Heart right ventricle (tissue), 16 donors: ENCODE results near the gene SATB2. TPM values are rescaled to one million over a fixed set of nuclear protein-coding genes. Genes with fewer than 3 reads are reported as not detected.

ENCODE experiments used
- ATAC-seq, 8 donors: fragments of 200-7000 bp; cut with Tn5 transposase; one replicate each; pipeline ENCODE4 v1.9.1; 2020; ENCODE audit warnings: mild to moderate bottlenecking in 8 of 8, moderate library complexity in 8 of 8, moderate number of reproducible peaks in 1 of 8
- DNase-seq, 2 donors: peaks; one replicate each; pipeline ENCODE4 v3.0.0-alpha.2; 2020
- H3K27ac ChIP-seq, 10 donors: fragments of 200-600 bp; sonication (generic) in 2 of 10; one replicate each; pipeline versions ENCODE4 v1.5.0 to v1.8.0; 2020 to 2022; ENCODE audit warnings: mild to moderate bottlenecking in 3 of 10
- H3K27me3 ChIP-seq, 7 donors: fragments of 200-600 bp; one replicate each; pipeline ENCODE4 v1.8.0; 2021 to 2022; ENCODE audit warnings: mild to moderate bottlenecking in 2 of 7
- H3K36me3 ChIP-seq, 9 donors: fragments of 200-600 bp; sonication (generic) in 1 of 9; one replicate each; pipeline versions ENCODE4 v1.5.0 to v1.8.0; 2020 to 2022; ENCODE audit warnings: mild to moderate bottlenecking in 2 of 9
- H3K4me1 ChIP-seq, 9 donors: fragments of 200-600 bp; sonication (generic) in 1 of 9; one replicate each; pipeline versions ENCODE4 v1.5.0 to v1.8.0; 2020 to 2022; ENCODE audit warnings: mild to moderate bottlenecking in 4 of 9
- H3K4me3 ChIP-seq, 10 donors: fragments of 200-600 bp; sonication (generic) in 2 of 10; one replicate each; pipeline versions ENCODE4 v1.5.0 to v1.8.0; 2020 to 2022; ENCODE audit warnings: mild to moderate bottlenecking in 7 of 10, moderate library complexity in 2 of 10
- H3K9me3 ChIP-seq, 11 donors: fragments of 200-600 bp in 10 of 11; sonication (generic) in 2 of 11; one replicate each; pipeline versions ENCODE4 v1.5.0 to v1.8.0; 2013 to 2022; ENCODE audit warnings: mild to moderate bottlenecking in 2 of 11, control low read depth in 1 of 11, moderate library complexity in 1 of 11
- CTCF ChIP-seq, 9 donors: fragments of 200-600 bp; sonication (generic) in 2 of 9; IDR thresholded peaks; one replicate each; pipeline versions ENCODE4 v1.5.0 to v1.8.0; 2021 to 2022; ENCODE audit warnings: antibody characterized with exemption in 9 of 9, mild to moderate bottlenecking in 5 of 9, moderate library complexity in 1 of 9
- WGBS, 2 donors: extraction: QIAGEN DNeasy Blood & Tissue Kit; methylation state at CpG; one replicate each; pipeline ENCODE4 v1.1.7; 2013; ENCODE audit warnings: inconsistent platforms in 1 of 2; 5-methylcytosine and 5-hydroxymethylcytosine counted together
- intact Hi-C, 10 donors: fragments of 100-400 bp; cut with DNase I; formaldehyde crosslinking; loops; one replicate each; pipeline versions ENCODE4 v1.11.1 to v1.14.2; 2022
- polyA plus RNA-seq, 2 donors: library from polyadenylated mRNA; stranded (reverse); fragments of 200-250 nt; gene quantifications; one replicate each; pipeline ENCODE4 v1.2.3, GENCODE V29; 2013
- total RNA-seq, 10 donors: library from RNA; stranded (reverse); fragmentation: NEBNext Ultra II Directional in 3 of 10; extraction: Animal tissue kit (Norgen Biotek cat#: 25700) in 3 of 10; gene quantifications; one replicate each; pipeline versions ENCODE4 v1.2.1 to v1.2.4, GENCODE V29; 2021 to 2023
- donor health status: Arrhythmogenic right ventricular cardiomyopathy.
- donor health status: ischemic (EF 13 %, LVEDD 7.1; RV severe dilation, severe dysfunction).
- donor health status: healthy with polysubstance abuse.
- donor health status: DM: no; HTN: yes; CAD: no.
- donor health status: DM: no; HTN: no; CAD: no.
- donor health status: ischemic (EF 25% LVEDD 6.9; RV normal size, moderate dysfunction).
- donor health status: ischemic (EF 25% LVEDD 5.7; RV mildly dilated, moderate dysfunction).
- donor health status: healthy.
- donor health status: DM: yes; HTN: yes; CAD: no.
- donor health status: Ischemic cardiomyopathy.
- donor health status: ischemic (EF 35%, LVEDD 5.7; RV mildly dilated, moderate dysfunction).
- donor health status: nonischemic (EF 11% LVEDD 7.7; RV severe dilation, severe dysfunction).
- donor health status: DM: yes; HTN: yes; CAD: no.
- donor health status: PGD.
- donor health status: ischemic (EF 29% LVEDD 5.4; RV normal size, mild dysfunction).
- donor health status: nonischemic (EF 23%, LVEDD 6.1; RV moderate dilation, normal function).

Gene SATB2
- total and polyA plus RNA-seq, 12 donors: 0.29 to 2.3 (median 0.70) TPM

GRCh38 chr2:199395311-199395710 is 62.4 kb downstream of the SATB2 start:
- H3K27ac ChIP-seq: no peak overlapping the region
- ATAC-seq (no peak), DNase-seq (no peak)
- no peaks in the 10 kb centered on the region for H3K36me3 ChIP-seq
- no peaks in the 10 kb centered on the region for H3K27me3 ChIP-seq
- no peak for TF ChIP-seq CTCF (IDR thresholded peaks at IDR 0.05)
- no peak overlapping the region for H3K4me3 ChIP-seq
- peaks cover 0 to 3% (median 0%) of the 10 kb centered on the region in 11 donors for H3K9me3 ChIP-seq
- intact Hi-C loops: no loop called here
- no peaks in the 10 kb centered on the region for H3K4me1 ChIP-seq

GRCh38 chr2:199392363-199392762 is 65.4 kb downstream of the SATB2 start:
- DNase-seq (no peak), ATAC-seq (no peak)
- no peak overlapping the region for H3K27ac ChIP-seq
- H3K27me3 ChIP-seq: no peaks in the 10 kb centered on the region
- 84 to 88% methylated on average over 1 of the region's 1 CpG for WGBS, 2 donors
- intact Hi-C loops: no loop called here
- TF ChIP-seq CTCF (IDR thresholded peaks at IDR 0.05): no peak
- no peak overlapping the region for H3K4me3 ChIP-seq
- H3K4me1 ChIP-seq: no peaks in the 10 kb centered on the region
- no peaks in the 10 kb centered on the region for H3K36me3 ChIP-seq
- no peaks in the 10 kb centered on the region for H3K9me3 ChIP-seq

- TF ChIP-seq CTCF (IDR thresholded peaks at IDR 0.05): no peak
- Histone ChIP-seq H3K4me3 (no peak overlapping the region), H3K9me3 (no peaks in the 10 kb centered on the region), H3K36me3 (no peaks in the 10 kb centered on the region), H3K27me3 (no peaks in the 10 kb centered on the region), H3K27ac (no peak overlapping the region), H3K4me1 (no peaks in the 10 kb centered on the region)
- WGBS, 2 donors: 74 to 83% methylated on average over 1 of the region's 1 CpG
- no peak for ATAC-seq
- DNase-seq: no peak
- intact Hi-C loops: no loop called here
Observed at GRCh38 chr2:199388728-199389268, 68.9 kb downstream of the SATB2 start.

- H3K27me3 ChIP-seq: no peaks in the 10 kb centered on the region
- H3K27ac ChIP-seq: no peak overlapping the region
- no peak for ATAC-seq
- H3K36me3 ChIP-seq: no peaks in the 10 kb centered on the region
- intact Hi-C loops: no loop called here
- no peak overlapping the region for H3K4me3 ChIP-seq
- TF ChIP-seq CTCF (IDR thresholded peaks at IDR 0.05): no peak
- WGBS, 2 donors: 84 to 92% methylated on average over 1 of the region's 1 CpG
- DNase-seq: no peak
- H3K4me1 ChIP-seq: no peaks in the 10 kb centered on the region
- no peaks in the 10 kb centered on the region for H3K9me3 ChIP-seq
Observed at GRCh38 chr2:199384043-199384442, 73.7 kb downstream of the SATB2 start.
